Fibroblast of the aortic adventitia (primary cell): ENCODE measurements around the gene GLRX5. TPM values are rescaled to one million over a fixed set of nuclear protein-coding genes. Genes with fewer than 3 reads are reported as not detected.

ENCODE experiments used
- DNase-seq: peaks from one replicate; pipeline ENCODE4 v3.0.0-alpha.2; 2010; ENCODE audit warnings: low read depth
- H3K4me3 ChIP-seq: 2 replicates; pipeline ENCODE4 v1.5.1; 2011; ENCODE audit warnings: low read depth, mild to moderate bottlenecking, control low read depth, low read length, moderate library complexity
- CTCF ChIP-seq: IDR thresholded peaks from 2 replicates; pipeline ENCODE4 v1.5.1; 2011; ENCODE audit warnings: mild to moderate bottlenecking, low read length, control low read depth, inconsistent platforms; ENCODE audit not compliant: insufficient read depth
- total RNA-seq: library from RNA; depleted of rRNA; stranded (reverse); fragments of >200 nt; gene quantifications from 2 replicates; pipeline ENCODE4 v1.2.3, GENCODE V29; 2012; ENCODE audit warnings: low replicate concordance

Gene GLRX5
- total RNA-seq, 1 donor: 47.2 TPM

- H3K4me3 ChIP-seq: no peak overlapping the region
- DNase-seq: peak; percentile 46
- no peak for TF ChIP-seq CTCF
Observed at GRCh38 chr14:95498622-95499353, 36.1 kb upstream of the GLRX5 start.

GRCh38 chr14:95499354-95499750, 35.5 kb upstream of the GLRX5 start:
- H3K4me3 ChIP-seq: no peak overlapping the region
- TF ChIP-seq CTCF: no peak

GRCh38 chr14:95500201-95500681, 34.6 kb upstream of the GLRX5 start:
- TF ChIP-seq CTCF: no peak

More at GRCh38 chr14:95499354-95499750, 35.5 kb upstream of the GLRX5 start:
- no peak for DNase-seq

GRCh38 chr14:95500772-95501401, 34.0 kb upstream of the GLRX5 start:
- H3K4me3 ChIP-seq: no peak overlapping the region
- peak; percentile 87 for DNase-seq
- no peak for TF ChIP-seq CTCF

More at GRCh38 chr14:95500201-95500681, 34.6 kb upstream of the GLRX5 start:
- no peak overlapping the region for H3K4me3 ChIP-seq
- DNase-seq: no peak

GRCh38 chr14:95502381-95502950, 32.4 kb upstream of the GLRX5 start:
- no peak overlapping the region for H3K4me3 ChIP-seq
- no peak for TF ChIP-seq CTCF
- DNase-seq: no peak

GRCh38 chr14:95503365-95504134, 31.3 kb upstream of the GLRX5 start:
- TF ChIP-seq CTCF: no peak
- DNase-seq: no peak
- H3K4me3 ChIP-seq: no peak overlapping the region
